Breast epithelium (tissue), 4 donors: ENCODE data around the gene SULT2B1. TPM values are rescaled to one million over a fixed set of nuclear protein-coding genes. Genes with fewer than 3 reads are reported as not detected.
A peak's percentile ranks its signal among the peaks of the same experiment; 100 is the strongest.

Experiments used
- DNase-seq, 2 donors: peaks; one replicate each; pipeline ENCODE4 v3.0.0-alpha.2; 2019; ENCODE audit warnings: low spot score in 2 of 2
- H3K27ac ChIP-seq, 2 donors: fragments of 200-600 bp; sonication (generic) in 1 of 2; one replicate each; pipeline ENCODE4 v1.5.1; 2016 to 2019; ENCODE audit warnings: mild to moderate bottlenecking in 1 of 2
- H3K27me3 ChIP-seq, 2 donors: fragments of 200-600 bp; sonication (generic) in 1 of 2; one replicate each; pipeline versions ENCODE4 v1.5.1 to v1.6.0; 2017 to 2019; ENCODE audit warnings: control low read depth in 1 of 2, mild to moderate bottlenecking in 1 of 2
- H3K36me3 ChIP-seq: fragments of 200-600 bp; one replicate; pipeline ENCODE4 v1.5.1; 2019
- H3K4me1 ChIP-seq, 2 donors: fragments of 200-600 bp; sonication (generic); one replicate each; pipeline ENCODE4 v1.5.1; 2016 to 2019; ENCODE audit warnings: control low read depth in 1 of 2
- H3K4me3 ChIP-seq, 3 donors: fragments of 200-600 bp; sonication (generic); 1 replicate in 2 of 3; 2 replicates in 1 of 3; pipeline ENCODE4 v1.5.1; 2016 to 2019; ENCODE audit warnings: mild to moderate bottlenecking in 3 of 3, moderate library complexity in 2 of 3
- H3K9me3 ChIP-seq, 2 donors: fragments of 200-600 bp; sonication (generic) in 1 of 2; one replicate each; pipeline ENCODE4 v1.5.1; 2016 to 2019; ENCODE audit warnings: control low read depth in 1 of 2
- POLR2A ChIP-seq: fragments of 450-650 bp; IDR thresholded peaks from one replicate; pipeline ENCODE4 v1.6.1; 2016; ENCODE audit warnings: antibody characterized with exemption, mild to moderate bottlenecking, moderate library complexity
- POLR2AphosphoS5 ChIP-seq, 3 donors: sonication (generic); formaldehyde crosslinking; IDR thresholded peaks; one replicate each; pipeline ENCODE4 v1.6.1; 2017; ENCODE audit warnings: antibody characterized with exemption in 3 of 3
- intact Hi-C: fragments of 100-400 bp; cut with DNase I; formaldehyde crosslinking; loops from one replicate; pipeline ENCODE4 v1.15.1; 2023; ENCODE audit warnings: low total_unique reads
- total RNA-seq, 3 donors: library from RNA; depleted of rRNA; stranded (reverse); fragments of >200 nt; gene quantifications; one replicate each; pipeline ENCODE4 v1.1.0, GENCODE V29; 2016
- TF ChIP-seq, protein P1 (sequence below), 3 donors: fragments of 450-650 bp; IDR thresholded peaks; one replicate each; pipeline ENCODE4 v1.5.1; 2016 to 2017; ENCODE audit warnings: antibody characterized with exemption in 3 of 3, mild to moderate bottlenecking in 3 of 3, moderate library complexity in 3 of 3

SULT2B1 gene
- total RNA-seq, 3 donors from 2014 or later: 5.6 to 7.5 TPM; not detected in 1

DNA sequence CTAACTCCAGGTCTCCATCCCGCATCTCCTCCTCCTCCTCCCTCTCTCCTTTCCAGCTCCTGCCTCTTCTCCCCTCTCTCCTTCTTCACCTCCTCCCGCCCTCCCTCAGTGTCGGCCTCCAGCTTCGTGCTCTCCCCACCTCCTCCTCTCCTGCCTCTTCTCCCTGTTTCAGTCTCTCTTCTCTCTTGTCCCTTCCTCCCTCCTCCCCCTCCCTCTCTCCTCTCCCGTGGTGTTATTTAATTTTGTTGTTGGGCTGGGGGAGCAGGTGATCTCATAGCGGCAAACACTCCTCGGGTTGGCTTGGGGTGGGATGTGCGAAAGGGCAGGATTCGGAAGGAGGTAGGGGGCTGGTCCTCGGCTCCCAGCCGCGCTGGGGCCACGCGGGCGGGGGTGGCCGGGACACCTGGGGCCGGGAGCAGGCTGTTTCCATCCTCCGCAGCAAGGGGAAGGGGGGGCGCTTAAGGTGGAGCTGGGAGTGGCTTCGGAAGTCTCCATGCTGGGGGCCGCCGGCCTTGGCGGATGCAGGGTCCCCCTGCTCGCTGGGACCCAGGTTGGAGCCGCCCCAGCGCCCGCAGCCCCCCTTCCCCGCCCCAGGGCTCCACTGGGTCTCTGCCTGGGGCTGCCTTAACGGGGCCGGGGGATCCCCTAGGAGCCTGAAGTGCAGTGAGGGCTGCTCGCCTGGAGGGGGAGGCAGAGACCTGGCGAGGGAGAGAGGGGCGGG lies 94.2 kb downstream of the SULT2B1 start, which contains the start of gene CA11:
Gene CA11 (minus strand): TSS at position 187 of the 721 bp plus-strand sequence. CDS start 555 bp downstream, outside the sequence.
- TF ChIP-seq, protein P1, sequence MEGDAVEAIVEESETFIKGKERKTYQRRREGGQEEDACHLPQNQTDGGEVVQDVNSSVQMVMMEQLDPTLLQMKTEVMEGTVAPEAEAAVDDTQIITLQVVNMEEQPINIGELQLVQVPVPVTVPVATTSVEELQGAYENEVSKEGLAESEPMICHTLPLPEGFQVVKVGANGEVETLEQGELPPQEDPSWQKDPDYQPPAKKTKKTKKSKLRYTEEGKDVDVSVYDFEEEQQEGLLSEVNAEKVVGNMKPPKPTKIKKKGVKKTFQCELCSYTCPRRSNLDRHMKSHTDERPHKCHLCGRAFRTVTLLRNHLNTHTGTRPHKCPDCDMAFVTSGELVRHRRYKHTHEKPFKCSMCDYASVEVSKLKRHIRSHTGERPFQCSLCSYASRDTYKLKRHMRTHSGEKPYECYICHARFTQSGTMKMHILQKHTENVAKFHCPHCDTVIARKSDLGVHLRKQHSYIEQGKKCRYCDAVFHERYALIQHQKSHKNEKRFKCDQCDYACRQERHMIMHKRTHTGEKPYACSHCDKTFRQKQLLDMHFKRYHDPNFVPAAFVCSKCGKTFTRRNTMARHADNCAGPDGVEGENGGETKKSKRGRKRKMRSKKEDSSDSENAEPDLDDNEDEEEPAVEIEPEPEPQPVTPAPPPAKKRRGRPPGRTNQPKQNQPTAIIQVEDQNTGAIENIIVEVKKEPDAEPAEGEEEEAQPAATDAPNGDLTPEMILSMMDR (IDR thresholded peaks at IDR 0.05): peak; percentile 62 to 96 (median 81)
- TF ChIP-seq POLR2AphosphoS5 (IDR thresholded peaks at IDR 0.05) (peak; percentile 20 to 51 (median 22)), POLR2A (peak; percentile 39)
- intact Hi-C loops: no loop called here
- Histone ChIP-seq H3K27me3 (no peaks in the 10 kb centered on the region), H3K36me3 (no peaks in the 10 kb centered on the region), H3K9me3 (no peaks in the 10 kb centered on the region), H3K27ac (peak within 1 kb of the TSS; percentile 87 to 93), H3K4me3 (peak within 1 kb of the TSS; percentile 50 to 68 (median 57)), H3K4me1 (peaks cover 0 to 4% of the 10 kb centered on the region in 2 donors)
- peak; percentile 84 to 88 for DNase-seq

DNA sequence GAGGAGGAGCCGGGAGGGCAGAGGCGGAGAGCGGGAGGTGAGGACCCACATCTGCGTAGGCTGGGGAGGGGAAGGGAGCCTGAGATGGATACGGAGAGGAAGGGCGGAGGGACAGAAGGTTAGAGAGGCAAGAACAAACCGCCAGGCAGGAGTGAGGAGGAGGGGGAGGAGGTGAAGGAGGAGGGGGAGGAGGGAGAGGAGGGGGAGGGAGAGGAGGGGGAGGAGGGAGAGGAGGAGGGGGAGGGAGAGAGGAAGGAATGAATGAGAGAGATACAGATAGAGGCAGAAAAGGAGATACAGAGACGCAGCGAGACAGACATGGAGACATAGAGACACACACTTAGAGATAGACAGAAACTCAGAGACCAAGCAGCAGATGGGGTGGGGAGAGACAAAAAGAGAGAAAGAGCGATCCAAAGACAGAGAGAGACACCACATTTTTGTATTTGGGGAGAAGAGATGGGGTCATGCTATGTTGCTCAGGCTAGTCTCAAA lies 94.8 kb downstream of the SULT2B1 start:
- TF ChIP-seq POLR2AphosphoS5 (IDR thresholded peaks at IDR 0.05): no peak
- no peak for TF ChIP-seq POLR2A
- TF ChIP-seq, protein P1 (IDR thresholded peaks at IDR 0.05): no peak
- no peak for DNase-seq
- no peaks in the 10 kb centered on the region for H3K27me3 ChIP-seq
- no peaks in the 10 kb centered on the region for H3K9me3 ChIP-seq
- peak overlapping the region; percentile 87 to 93 for H3K27ac ChIP-seq
- H3K4me3 ChIP-seq: peak overlapping the region; percentile 50 to 68 (median 57)
- intact Hi-C loops: no loop called here
- H3K4me1 ChIP-seq: peaks cover 0 to 4% of the 10 kb centered on the region in 2 donors
- H3K36me3 ChIP-seq: no peaks in the 10 kb centered on the region

DNA sequence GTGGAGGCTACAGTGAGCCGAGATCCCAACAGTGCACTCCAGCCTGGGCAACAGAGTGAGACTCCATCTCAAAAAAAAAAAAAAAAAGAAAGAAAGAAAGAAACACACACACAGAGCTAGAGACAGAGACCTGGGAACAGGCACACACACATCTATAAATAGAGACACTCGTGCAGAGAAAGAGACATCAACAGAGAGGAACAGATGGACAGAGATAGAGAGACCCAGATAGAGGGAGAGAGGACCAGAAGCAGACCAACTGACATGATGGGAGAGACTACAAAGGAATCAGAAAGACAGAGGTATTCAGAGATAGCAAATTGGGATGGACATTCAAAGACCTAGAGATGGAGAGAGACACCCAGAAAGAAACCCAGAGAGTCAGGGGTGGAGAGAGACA lies 96.2 kb downstream of the SULT2B1 start:
- H3K4me1 ChIP-seq: peaks cover 0 to 4% of the 10 kb centered on the region in 2 donors
- no peak overlapping the region for H3K27ac ChIP-seq
- H3K9me3 ChIP-seq: no peaks in the 10 kb centered on the region
- no peak for DNase-seq
- no peak overlapping the region for H3K4me3 ChIP-seq
- no peaks in the 10 kb centered on the region for H3K27me3 ChIP-seq
- TF ChIP-seq POLR2AphosphoS5 (IDR thresholded peaks at IDR 0.05) (no peak), POLR2A (no peak)
- TF ChIP-seq, protein P1 (IDR thresholded peaks at IDR 0.05): no peak
- intact Hi-C loops: no loop called here
- H3K36me3 ChIP-seq: no peaks in the 10 kb centered on the region

Other genes starting within 250 kb of the SULT2B1 start
- gene EMP3, start 226.6 kb upstream of the SULT2B1 start, total RNA-seq: 10 to 100 TPM; 18.4 to 71.4 (median 24.1) TPM
- gene TMEM143, start 188.2 kb upstream of the SULT2B1 start, total RNA-seq: 10 to 100 TPM in 1 of 3 donors, 1 to 10 TPM in 2; 5.9 to 10.5 (median 6.2) TPM
- not detected for gene SYNGR4, start 187.8 kb upstream of the SULT2B1 start, total RNA-seq
- gene KDELR1, start 160.6 kb upstream of the SULT2B1 start, total RNA-seq: 10 to 100 TPM; 66.2 to 85.0 (median 68.5) TPM
- under 1 TPM in 2 of 3 donors, not detected in 1; 0.32 to 0.33 TPM for gene GRIN2D, start 158.5 kb upstream of the SULT2B1 start, total RNA-seq
- 10 to 100 TPM; 25.0 to 35.4 (median 30.1) TPM for gene GRWD1, start 106.2 kb upstream of the SULT2B1 start, total RNA-seq
- 1 to 10 TPM in 2 of 3 donors, under 1 TPM in 1; 0.80 to 1.6 (median 1.0) TPM for gene KCNJ14, start 96.6 kb upstream of the SULT2B1 start, total RNA-seq
- 10 to 100 TPM; 42.2 to 74.7 (median 70.4) TPM for gene CYTH2, start 82.8 kb upstream of the SULT2B1 start, total RNA-seq
- gene LMTK3, start 40.3 kb upstream of the SULT2B1 start, total RNA-seq: 1 to 10 TPM in 2 of 3 donors, not detected in 1; 1.3 to 2.9 TPM
- gene SPACA4, start 54.6 kb downstream of the SULT2B1 start, total RNA-seq: not detected
- 1 to 10 TPM in 2 of 3 donors, not detected in 1; 3.3 to 5.6 TPM for gene FAM83E, start 62.9 kb downstream of the SULT2B1 start, total RNA-seq
- gene RPL18, start 67.0 kb downstream of the SULT2B1 start, total RNA-seq: 1,000 to 10,000 TPM; 1,880 to 2,937 (median 2,507) TPM
- 10 to 100 TPM in 2 of 3 donors, 1 to 10 TPM in 1; 7.4 to 10.8 (median 10.5) TPM for gene SPHK2, start 67.3 kb downstream of the SULT2B1 start, total RNA-seq
- gene DBP, start 85.2 kb downstream of the SULT2B1 start, total RNA-seq: 10 to 100 TPM in 1 of 3 donors, 1 to 10 TPM in 2; 3.9 to 10.8 (median 5.0) TPM
- gene CA11, start 94.0 kb downstream of the SULT2B1 start, total RNA-seq: 10 to 100 TPM in 1 of 3 donors, 1 to 10 TPM in 2; 2.2 to 14.2 (median 9.8) TPM
- gene NTN5, start 120.8 kb downstream of the SULT2B1 start, total RNA-seq: 1 to 10 TPM in 2 of 3 donors, under 1 TPM in 1; 0.64 to 2.9 (median 2.6) TPM
- 1 to 10 TPM in 2 of 3 donors, not detected in 1; 2.6 to 5.9 TPM for gene FUT2, start 143.8 kb downstream of the SULT2B1 start, total RNA-seq
- gene MAMSTR, start 167.6 kb downstream of the SULT2B1 start, total RNA-seq: 1 to 10 TPM in 2 of 3 donors, under 1 TPM in 1; 0.32 to 1.9 (median 1.3) TPM
- gene RASIP1, start 188.4 kb downstream of the SULT2B1 start, total RNA-seq: 10 to 100 TPM in 2 of 3 donors, 1 to 10 TPM in 1; 7.7 to 28.2 (median 10.7) TPM
- under 1 TPM in 1 of 3 donors, not detected in 2; 0.29 TPM for gene IZUMO1, start 194.7 kb downstream of the SULT2B1 start, total RNA-seq
- 1 to 10 TPM in 2 of 3 donors, under 1 TPM in 1; 0.48 to 6.2 (median 3.1) TPM for gene FUT1, start 200.5 kb downstream of the SULT2B1 start, total RNA-seq
- not detected for gene FGF21, start 203.4 kb downstream of the SULT2B1 start, total RNA-seq